ENCODE results near the gene ANXA2R.
"Not testable (repeated sequence)": the region's sequence is repeated elsewhere in the genome, so short reads cannot be mapped to it uniquely, and the experiment has no call there.

The ANXA2R gene

GRCh38 chr5:43061352-43062075 lies 21.4 kb upstream of the ANXA2R start:
- DNase-seq (ENCODE audit: low read depth in 2 of 2) = no peak

GRCh38 chr5:43060020-43060419 lies 19.9 kb upstream of the ANXA2R start:
- not testable (repeated sequence) for DNase-seq (ENCODE audit: low read depth in 2 of 2)

- not testable (repeated sequence) for DNase-seq (ENCODE audit: low read depth in 2 of 2)
These were observed 15.0 kb upstream of the ANXA2R start for GRCh38 chr5:43055098-43055497.

- no peak for DNase-seq (ENCODE audit: low read depth in 2 of 2)
These were observed 11.6 kb upstream of the ANXA2R start for GRCh38 chr5:43051684-43052083.

- DNase-seq (ENCODE audit: low read depth in 2 of 2) = no peak
These were observed 10.3 kb upstream of the ANXA2R start for GRCh38 chr5:43050384-43050783.

- DNase-seq (ENCODE audit: low read depth in 2 of 2) = no peak
These were observed 9.1 kb upstream of the ANXA2R start for GRCh38 chr5:43049236-43049635.

- no peak for DNase-seq (ENCODE audit: low read depth in 2 of 2)
These were observed 6.4 kb upstream of the ANXA2R start for GRCh38 chr5:43046474-43046873.

- no peak for DNase-seq (ENCODE audit: low read depth in 2 of 2)
These were observed 5.1 kb upstream of the ANXA2R start for GRCh38 chr5:43045236-43045635.

GRCh38 chr5:43044181-43044914 lies 4.2 kb upstream of the ANXA2R start:
- no peak for DNase-seq (ENCODE audit: low read depth in 2 of 2)

- no peak for DNase-seq (ENCODE audit: low read depth in 2 of 2)
These were observed 3.3 kb upstream of the ANXA2R start for GRCh38 chr5:43043400-43043756.

- no peak for DNase-seq (ENCODE audit: low read depth in 2 of 2)
These were observed 2.7 kb upstream of the ANXA2R start for GRCh38 chr5:43042626-43043399.

GRCh38 chr5:43042176-43042625 lies 2.1 kb upstream of the ANXA2R start:
- no peak for DNase-seq (ENCODE audit: low read depth in 2 of 2)

- no peak for DNase-seq (ENCODE audit: low read depth in 2 of 2)
These were observed 1.6 kb upstream of the ANXA2R start for GRCh38 chr5:43041669-43042175.

GRCh38 chr5:43041110-43041668 lies 1.1 kb upstream of the ANXA2R start:
- DNase-seq (ENCODE audit: low read depth in 2 of 2) = no peak

GRCh38 chr5:43039471-43040286 lies 440 bp downstream of the ANXA2R start:
- DNase-seq (ENCODE audit: low read depth in 2 of 2) = no peak

- no peak for DNase-seq (ENCODE audit: low read depth in 2 of 2)
These were observed 1.0 kb downstream of the ANXA2R start for GRCh38 chr5:43039152-43039470.

- no peak for DNase-seq (ENCODE audit: low read depth in 2 of 2)
These were observed 1.6 kb downstream of the ANXA2R start for GRCh38 chr5:43038496-43038989.

GRCh38 chr5:43037636-43038495 lies 2.3 kb downstream of the ANXA2R start:
- DNase-seq (ENCODE audit: low read depth in 2 of 2) = no peak

GRCh38 chr5:43036856-43037635 lies 3.1 kb downstream of the ANXA2R start:
- DNase-seq (ENCODE audit: low read depth in 2 of 2) = no peak
